ENCODE results near the gene CASS4. TPM values are rescaled to one million over a fixed set of nuclear protein-coding genes. Genes with fewer than 3 reads are reported as not detected.

The CASS4 gene
- total and polyA plus RNA-seq, 2 donors (not counting 3 experiments of a cell fraction or from before 2014, with no cell fraction given) = not detected

DNA sequence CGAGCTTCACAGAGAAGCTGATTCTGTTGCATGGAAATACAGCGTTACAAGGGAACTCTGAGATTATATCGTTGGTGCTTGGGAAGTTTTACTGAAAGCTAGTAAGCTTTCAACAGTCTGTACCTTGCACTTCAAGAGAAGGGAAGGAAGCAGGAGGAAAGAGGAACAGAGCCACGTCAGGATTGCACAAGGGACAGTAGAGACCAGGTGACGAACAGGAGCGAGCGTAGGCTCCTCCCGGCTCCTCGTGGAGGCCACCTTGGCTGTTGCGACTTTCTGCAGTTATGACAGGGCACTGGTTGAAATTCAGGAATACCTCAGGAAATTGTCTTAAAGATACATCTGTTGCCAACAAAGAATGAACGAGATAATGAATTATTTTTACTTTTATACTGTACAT is 75.2 kb downstream of the CASS4 start:
- H3K4me1 ChIP-seq (ENCODE audit: control insufficient read depth, extremely low read depth, insufficient read depth, low read length) = no peaks in the 10 kb centered on the region
- no peak overlapping the region for H3K9ac ChIP-seq (replicated peaks; ENCODE audit: extremely low read depth, insufficient read depth, low read length)
- no peak overlapping the region for H3K27ac ChIP-seq (ENCODE audit: insufficient read depth, low read depth, low read length)
- peaks cover 8 to 18% of the 10 kb centered on the region in 2 experiments for H3K36me3 ChIP-seq (ENCODE audit: control insufficient read depth in 2 of 2, extremely low read depth in 1 of 2, insufficient read depth in 2 of 2, low read length in 2 of 2)
- ChIA-PET POLR2A (no interaction called here), CTCF (no interaction called here)
- H2AFZ ChIP-seq (ENCODE audit: low read depth, low read length) = no peak overlapping the region
- no peaks in the 10 kb centered on the region for H3K9me1 ChIP-seq (replicated peaks; ENCODE audit: control insufficient read depth, extremely low read depth, insufficient read depth, low read length)
- H3K4me2 ChIP-seq (ENCODE audit: insufficient read depth, low read length) = no peak overlapping the region
- no peaks in the 10 kb centered on the region for H4K20me1 ChIP-seq (replicated peaks; ENCODE audit: control insufficient read depth, extremely low read depth, insufficient read depth, low read length)
- dilution Hi-C loops (cut with MboI; ENCODE audit: extremely low pct_ligation_motif_present, low sequenced_read_pairs) = no loop called here
- H3K9me3 ChIP-seq (replicated peaks; ENCODE audit: control insufficient read depth, insufficient read depth, low read length) = no peaks in the 10 kb centered on the region
- no peaks in the 10 kb centered on the region for H3K27me3 ChIP-seq (ENCODE audit: control insufficient read depth in 2 of 2, insufficient read depth in 2 of 2, low read length in 2 of 2)
- FAIRE-seq = no peak
- no TSS peak for BruUV-seq (replicated peaks)
- peaks cover 2% of the 10 kb centered on the region for H3K79me2 ChIP-seq (ENCODE audit: control insufficient read depth, insufficient read depth, low read length)
- intact Hi-C loops (cut with micrococcal nuclease) = no loop called here
- no peak overlapping the region for H3K4me3 ChIP-seq (replicated peaks in 1 of 3; ENCODE audit: insufficient read depth in 1 of 3, low read depth in 1 of 3, low read length in 3 of 3)
- no peak for DNase-seq (ENCODE audit: low read depth, low spot score)
- TF ChIP-seq POLR2AphosphoS5 (IDR thresholded peaks at IDR 0.05; ENCODE audit: insufficient read depth, low read depth, low read length) (no peak), POLR2A (IDR thresholded peaks at IDR 0.05; ENCODE audit: low read depth, low read length) (no peak), MYC (IDR thresholded peaks at IDR 0.05; ENCODE audit: low read depth, low read length) (no peak), JUN (IDR thresholded peaks at IDR 0.05; ENCODE audit: borderline replicate concordance, insufficient read depth, insufficient read length, low read depth) (no peak), GATA2 (IDR thresholded peaks at IDR 0.05; ENCODE audit: insufficient read depth, insufficient read length, low read depth, low read length) (no peak), FOS (IDR thresholded peaks at IDR 0.05; ENCODE audit: borderline replicate concordance, insufficient read depth, low read length) (no peak), EZH2 (IDR thresholded peaks at IDR 0.05; ENCODE audit: borderline replicate concordance, low read depth, low read length, severe bottlenecking) (no peak)
- TF ChIP-seq, protein P1, sequence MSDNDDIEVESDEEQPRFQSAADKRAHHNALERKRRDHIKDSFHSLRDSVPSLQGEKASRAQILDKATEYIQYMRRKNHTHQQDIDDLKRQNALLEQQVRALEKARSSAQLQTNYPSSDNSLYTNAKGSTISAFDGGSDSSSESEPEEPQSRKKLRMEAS (IDR thresholded peaks at IDR 0.05; ENCODE audit: insufficient read depth, insufficient read length) = no peak
- TF ChIP-seq, protein P2, sequence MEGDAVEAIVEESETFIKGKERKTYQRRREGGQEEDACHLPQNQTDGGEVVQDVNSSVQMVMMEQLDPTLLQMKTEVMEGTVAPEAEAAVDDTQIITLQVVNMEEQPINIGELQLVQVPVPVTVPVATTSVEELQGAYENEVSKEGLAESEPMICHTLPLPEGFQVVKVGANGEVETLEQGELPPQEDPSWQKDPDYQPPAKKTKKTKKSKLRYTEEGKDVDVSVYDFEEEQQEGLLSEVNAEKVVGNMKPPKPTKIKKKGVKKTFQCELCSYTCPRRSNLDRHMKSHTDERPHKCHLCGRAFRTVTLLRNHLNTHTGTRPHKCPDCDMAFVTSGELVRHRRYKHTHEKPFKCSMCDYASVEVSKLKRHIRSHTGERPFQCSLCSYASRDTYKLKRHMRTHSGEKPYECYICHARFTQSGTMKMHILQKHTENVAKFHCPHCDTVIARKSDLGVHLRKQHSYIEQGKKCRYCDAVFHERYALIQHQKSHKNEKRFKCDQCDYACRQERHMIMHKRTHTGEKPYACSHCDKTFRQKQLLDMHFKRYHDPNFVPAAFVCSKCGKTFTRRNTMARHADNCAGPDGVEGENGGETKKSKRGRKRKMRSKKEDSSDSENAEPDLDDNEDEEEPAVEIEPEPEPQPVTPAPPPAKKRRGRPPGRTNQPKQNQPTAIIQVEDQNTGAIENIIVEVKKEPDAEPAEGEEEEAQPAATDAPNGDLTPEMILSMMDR (IDR thresholded peaks at IDR 0.05; ENCODE audit: extremely low read depth in 1 of 2, insufficient read depth in 1 of 2, low read depth in 1 of 2, low read length in 2 of 2) = no peak
